Neural cell (in vitro differentiated cells): ENCODE results near the gene SRGAP3. TPM values are rescaled to one million over a fixed set of nuclear protein-coding genes. Genes with fewer than 3 reads are reported as not detected.

Source experiments
- H2AFZ ChIP-seq: fragments of 200-600, 300-800 bp; sonication (generic), shearing (Covaris generic); 2 replicates; pipeline ENCODE4 v1.6.0; 2014; ENCODE audit warnings: low read depth, mild to moderate bottlenecking, antibody characterized with exemption, low read length, moderate library complexity
- H3F3A ChIP-seq: fragments of 200-600 bp; shearing (Covaris generic); 2 replicates; pipeline ENCODE4 v1.6.1; 2016; ENCODE audit warnings: mild to moderate bottlenecking, moderate library complexity, mixed read lengths, antibody characterized with exemption, low read length; ENCODE audit not compliant: insufficient read depth, poor library complexity, severe bottlenecking
- H3K27ac ChIP-seq: fragments of 200-600, 300-800 bp; sonication (generic), shearing (Covaris generic); 2 replicates; pipeline ENCODE4 v1.5.1; 2014; ENCODE audit warnings: mild to moderate bottlenecking, low read length, moderate library complexity
- H3K27me3 ChIP-seq: fragments of 300-800, 200-600 bp; sonication (generic), shearing (Covaris generic); 2 replicates; pipeline ENCODE4 v1.6.0; 2014; ENCODE audit warnings: mild to moderate bottlenecking, low read depth, low read length, moderate library complexity; ENCODE audit not compliant: insufficient read depth
- H3K36me3 ChIP-seq: fragments of 300-800, 200-600 bp; sonication (generic), shearing (Covaris generic); 2 replicates; pipeline ENCODE4 v1.5.1; 2014; ENCODE audit warnings: mild to moderate bottlenecking, antibody characterized with exemption, low read length, moderate library complexity; ENCODE audit not compliant: insufficient read depth
- H3K4me2 ChIP-seq: fragments of 300-800, 200-600 bp; sonication (generic), shearing (Covaris generic); 2 replicates; pipeline ENCODE4 v1.6.0; 2014; ENCODE audit warnings: mild to moderate bottlenecking, low read length
- H3K4me3 ChIP-seq: fragments of 300-800, 200-600 bp; sonication (generic), shearing (Covaris generic); 2 replicates; pipeline ENCODE4 v1.5.1; 2014; ENCODE audit warnings: mild to moderate bottlenecking, low read length, moderate library complexity
- H3K79me2 ChIP-seq: fragments of 200-600 bp; shearing (Covaris generic); replicated peaks from 2 replicates; pipeline ENCODE4 v1.6.0; 2014; ENCODE audit warnings: mild to moderate bottlenecking, low read length, moderate library complexity; ENCODE audit not compliant: insufficient read depth
- H3K9ac ChIP-seq: fragments of 300-800, 200-600 bp; sonication (generic), shearing (Covaris generic); 2 replicates; pipeline ENCODE4 v1.6.1; 2016; ENCODE audit warnings: mild to moderate bottlenecking, low read length, mixed read lengths
- H3K9me2 ChIP-seq: fragments of 200-600 bp; shearing (Covaris generic); 2 replicates; pipeline ENCODE4 v1.6.1; 2016; ENCODE audit warnings: mild to moderate bottlenecking, low read length, mixed read lengths; ENCODE audit not compliant: insufficient read depth
- H3K9me3 ChIP-seq: fragments of 200-600, 300-800 bp; sonication (generic), shearing (Covaris generic); 2 replicates; pipeline ENCODE4 v1.6.1; 2016; ENCODE audit warnings: mild to moderate bottlenecking, mixed run types, low read length, moderate library complexity, mixed read lengths
- H4K20me1 ChIP-seq: fragments of 200-600 bp; shearing (Covaris generic); 2 replicates; pipeline ENCODE4 v1.6.1; 2016; ENCODE audit warnings: mild to moderate bottlenecking, mixed run types; ENCODE audit not compliant: insufficient read depth
- CTCF ChIP-seq: fragments of 450-650 bp; IDR thresholded peaks from 2 replicates; pipeline ENCODE4 v1.5.1; 2014; ENCODE audit warnings: antibody characterized with exemption, mild to moderate bottlenecking, moderate library complexity; ENCODE audit not compliant: poor library complexity, severe bottlenecking
- EP300 ChIP-seq: fragments of 450-650 bp; conservative IDR thresholded peaks from 2 replicates; pipeline ENCODE4 v1.6.1; 2014; ENCODE audit warnings: antibody characterized with exemption, mild to moderate bottlenecking, moderate library complexity; ENCODE audit not compliant: poor library complexity, severe bottlenecking
- EZH2 ChIP-seq: fragments of 200-600, 300-800 bp; shearing (Covaris generic), sonication (generic); IDR thresholded peaks from 2 replicates; pipeline ENCODE4 v1.6.1; 2014; ENCODE audit warnings: antibody characterized with exemption, low read length, borderline replicate concordance, mild to moderate bottlenecking; ENCODE audit not compliant: insufficient read depth, poor library complexity, severe bottlenecking
- MXI1 ChIP-seq: fragments of 450-650 bp; conservative IDR thresholded peaks from 2 replicates; pipeline ENCODE4 v1.6.1; 2014; ENCODE audit warnings: antibody characterized with exemption, mild to moderate bottlenecking; ENCODE audit not compliant: poor library complexity, severe bottlenecking
- POLR2AphosphoS5 ChIP-seq: IDR thresholded peaks from 2 replicates; pipeline ENCODE4 v1.6.1; 2012
- RAD21 ChIP-seq: fragments of 450-650 bp; conservative IDR thresholded peaks from 2 replicates; pipeline ENCODE4 v1.6.1; 2014; ENCODE audit warnings: antibody characterized with exemption, mild to moderate bottlenecking, moderate library complexity
- REST ChIP-seq: IDR thresholded peaks from 2 replicates; pipeline ENCODE4 v1.6.1; 2012; ENCODE audit warnings: borderline replicate concordance
- SMC3 ChIP-seq: fragments of 450-650 bp; conservative IDR thresholded peaks from 2 replicates; pipeline ENCODE4 v1.6.1; 2014; ENCODE audit warnings: antibody characterized with exemption, mild to moderate bottlenecking, moderate library complexity; ENCODE audit not compliant: poor library complexity
- TAF1 ChIP-seq: IDR thresholded peaks from 2 replicates; pipeline ENCODE4 v1.6.1; 2012; ENCODE audit warnings: low read depth
- polyA plus RNA-seq: library from polyadenylated mRNA; depleted of rRNA; stranded (reverse); fragments of >200 nt; gene quantifications from 2 replicates; pipeline ENCODE4 v1.2.3, GENCODE V29; 2014

The SRGAP3 gene
- polyA plus RNA-seq, 1 donor from 2014 or later: 31.5 TPM

GRCh38 chr3:8996681-8997121 lies 252.7 kb downstream of the SRGAP3 start:
- H3K36me3 ChIP-seq: no peaks in the 10 kb centered on the region
- no peak overlapping the region for H3K9ac ChIP-seq
- no peak overlapping the region for H3K27ac ChIP-seq

GRCh38 chr3:8996216-8996615 lies 253.2 kb downstream of the SRGAP3 start:
- H3K36me3 ChIP-seq: peaks cover 2% of the 10 kb centered on the region
- H3K9me3 ChIP-seq: no peaks in the 10 kb centered on the region
- H3K79me2 ChIP-seq: no peaks in the 10 kb centered on the region
- no peak overlapping the region for H3K27ac ChIP-seq
- no peaks in the 10 kb centered on the region for H3F3A ChIP-seq
- no peak overlapping the region for H3K4me2 ChIP-seq
- no peak overlapping the region for H2AFZ ChIP-seq
- no peak overlapping the region for H3K9ac ChIP-seq
- H3K27me3 ChIP-seq: no peaks in the 10 kb centered on the region
- TF ChIP-seq MXI1 (no peak), EP300 (no peak)
- no peak overlapping the region for H3K4me3 ChIP-seq
- no peaks in the 10 kb centered on the region for H3K9me2 ChIP-seq
- no peaks in the 10 kb centered on the region for H4K20me1 ChIP-seq

More at GRCh38 chr3:8996681-8997121, 252.7 kb downstream of the SRGAP3 start:
- H3K4me3 ChIP-seq: no peak overlapping the region
- TF ChIP-seq CTCF (no peak), REST (no peak), POLR2AphosphoS5 (no peak), MXI1 (no peak), EP300 (no peak), EZH2 (no peak), TAF1 (no peak), SMC3 (no peak), RAD21 (no peak)
- H3K4me2 ChIP-seq: no peak overlapping the region
- H3K79me2 ChIP-seq: no peaks in the 10 kb centered on the region
- H3K27me3 ChIP-seq: no peaks in the 10 kb centered on the region
- no peaks in the 10 kb centered on the region for H3K9me2 ChIP-seq
- no peak overlapping the region for H2AFZ ChIP-seq
- H4K20me1 ChIP-seq: no peaks in the 10 kb centered on the region
- no peaks in the 10 kb centered on the region for H3K9me3 ChIP-seq
- H3F3A ChIP-seq: no peaks in the 10 kb centered on the region

GRCh38 chr3:8994226-8994625 lies 255.2 kb downstream of the SRGAP3 start:
- Histone ChIP-seq H3K27me3 (no peaks in the 10 kb centered on the region), H3K4me2 (no peak overlapping the region), H3K9me3 (no peaks in the 10 kb centered on the region), H2AFZ (no peak overlapping the region), H3K4me3 (no peak overlapping the region), H3K79me2 (no peaks in the 10 kb centered on the region), H4K20me1 (no peaks in the 10 kb centered on the region), H3K9ac (no peak overlapping the region), H3K27ac (no peak overlapping the region), H3K9me2 (no peaks in the 10 kb centered on the region), H3F3A (no peaks in the 10 kb centered on the region), H3K36me3 (peaks cover 18% of the 10 kb centered on the region)
- no peak for TF ChIP-seq EZH2
- no peak for TF ChIP-seq CTCF
- no peak for TF ChIP-seq RAD21
- TF ChIP-seq EP300: no peak
- TF ChIP-seq REST: no peak
- TF ChIP-seq MXI1: no peak
- TF ChIP-seq POLR2AphosphoS5: no peak
- TF ChIP-seq SMC3: no peak
- no peak for TF ChIP-seq TAF1
